HG03097 (cell line): ENCODE measurements around the gene DUSP18.
"Not testable (repeated sequence)": the region's sequence is repeated elsewhere in the genome, so short reads cannot be mapped to it uniquely, and the experiment has no call there.

ENCODE experiments used
- ATAC-seq: cut with Tn5 transposase; IDR thresholded peaks from one replicate; pipeline ENCODE4 v1.9.1; 2021; ENCODE audit not compliant: unreplicated experiment, low FRiP score

Gene DUSP18

DNA sequence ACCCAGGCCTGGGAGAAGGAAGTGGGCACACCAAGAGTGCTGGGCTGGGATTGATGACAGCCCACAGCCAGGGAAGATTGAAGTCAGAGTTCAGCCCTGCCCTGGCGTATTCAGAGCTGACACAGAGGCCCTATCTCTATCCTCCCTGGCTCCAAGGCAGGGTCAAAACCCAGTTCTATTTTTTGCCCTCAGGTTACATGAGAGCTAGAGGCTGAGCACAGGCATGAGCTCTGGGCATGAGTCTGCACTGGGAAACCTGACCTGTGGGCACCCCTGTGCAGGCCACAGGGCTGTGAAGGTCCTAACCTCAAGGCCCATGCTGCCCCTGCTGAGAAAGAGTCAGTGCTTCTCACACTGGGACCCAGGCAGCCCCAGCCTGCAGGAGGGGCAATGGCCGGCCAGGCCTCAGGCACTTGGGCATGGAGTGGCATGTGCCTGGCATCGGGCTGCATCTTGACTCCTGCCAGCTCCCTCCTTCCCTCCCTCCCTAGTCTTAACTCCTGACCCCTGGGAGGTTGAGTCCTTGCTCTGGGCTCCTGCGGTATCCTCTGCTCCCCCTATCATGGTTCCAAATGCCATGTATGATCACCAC, 26.7 kb downstream of the DUSP18 start:
- ATAC-seq = no peak

DNA sequence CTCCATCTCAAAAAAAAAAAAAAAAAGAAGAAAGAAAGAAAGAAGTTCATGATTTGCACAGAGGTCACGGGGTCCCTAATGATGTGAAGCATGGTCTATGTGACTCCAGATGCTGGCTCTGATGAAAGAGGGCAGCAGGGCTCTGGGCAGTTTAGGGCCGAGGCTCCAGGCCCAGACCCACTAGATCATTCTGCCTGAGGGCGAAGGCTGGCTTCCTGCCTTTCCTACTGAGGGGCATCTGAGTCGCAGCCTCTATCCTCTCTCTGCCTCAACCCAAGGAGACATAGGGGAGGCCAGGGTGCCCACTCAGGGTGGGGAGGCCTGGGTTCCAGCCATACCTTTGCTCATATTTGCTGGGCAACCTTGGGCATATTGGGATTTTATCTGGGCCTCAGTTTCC, 27.3 kb downstream of the DUSP18 start:
- ATAC-seq = no peak

DNA sequence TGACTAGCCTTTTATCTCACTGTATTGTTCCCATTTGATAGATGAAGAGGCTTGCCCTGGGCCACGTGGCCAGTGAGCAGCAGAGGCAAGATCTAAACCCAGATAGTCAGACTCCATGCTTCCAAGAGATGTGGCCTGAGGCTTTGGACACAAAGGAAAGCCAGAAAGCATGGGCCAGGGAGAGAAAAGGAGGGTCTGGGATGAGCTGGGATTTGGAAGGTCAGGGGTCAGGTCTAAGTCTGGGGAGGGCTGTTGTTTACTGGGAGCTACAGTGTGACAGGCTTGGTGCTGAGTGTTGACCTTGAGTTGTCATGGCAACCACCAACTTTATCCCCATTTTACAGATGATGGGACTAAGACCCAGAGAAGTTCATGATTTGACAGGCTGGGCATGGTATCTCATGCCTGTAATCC, 30.0 kb downstream of the DUSP18 start:
- no peak for ATAC-seq

DNA sequence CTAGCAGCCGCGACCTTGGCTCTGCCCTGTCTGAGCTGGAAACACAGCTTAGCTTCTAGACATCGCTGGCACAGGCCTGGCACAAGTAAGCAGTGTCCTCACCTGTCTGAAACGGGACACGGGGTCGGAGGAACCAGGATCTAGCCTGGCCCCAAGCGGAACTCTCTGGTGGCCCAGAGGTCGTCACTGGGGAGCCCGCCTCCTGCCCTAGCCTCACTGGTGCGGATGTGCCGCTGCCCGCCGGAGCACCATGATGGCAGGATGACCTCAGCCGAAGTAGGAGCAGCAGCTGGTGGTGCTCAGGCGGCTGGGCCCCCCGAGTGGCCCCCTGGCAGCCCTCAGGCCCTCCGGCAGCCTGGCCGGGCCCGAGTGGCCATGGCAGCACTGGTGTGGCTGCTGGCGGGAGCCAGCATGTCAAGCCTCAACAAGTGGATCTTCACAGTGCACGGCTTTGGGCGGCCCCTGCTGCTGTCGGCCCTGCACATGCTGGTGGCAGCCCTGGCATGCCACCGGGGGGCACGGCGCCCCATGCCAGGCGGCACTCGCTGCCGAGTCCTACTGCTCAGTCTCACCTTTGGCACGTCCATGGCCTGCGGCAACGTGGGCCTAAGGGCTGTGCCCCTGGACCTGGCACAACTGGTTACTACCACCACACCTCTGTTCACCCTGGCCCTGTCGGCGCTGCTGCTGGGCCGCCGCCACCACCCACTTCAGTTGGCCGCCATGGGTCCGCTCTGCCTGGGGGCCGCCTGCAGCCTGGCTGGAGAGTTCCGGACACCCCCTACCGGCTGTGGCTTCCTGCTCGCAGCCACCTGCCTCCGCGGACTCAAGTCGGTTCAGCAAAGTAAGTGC, 31.2 kb downstream of the DUSP18 start:
- ATAC-seq = no peak

DNA sequence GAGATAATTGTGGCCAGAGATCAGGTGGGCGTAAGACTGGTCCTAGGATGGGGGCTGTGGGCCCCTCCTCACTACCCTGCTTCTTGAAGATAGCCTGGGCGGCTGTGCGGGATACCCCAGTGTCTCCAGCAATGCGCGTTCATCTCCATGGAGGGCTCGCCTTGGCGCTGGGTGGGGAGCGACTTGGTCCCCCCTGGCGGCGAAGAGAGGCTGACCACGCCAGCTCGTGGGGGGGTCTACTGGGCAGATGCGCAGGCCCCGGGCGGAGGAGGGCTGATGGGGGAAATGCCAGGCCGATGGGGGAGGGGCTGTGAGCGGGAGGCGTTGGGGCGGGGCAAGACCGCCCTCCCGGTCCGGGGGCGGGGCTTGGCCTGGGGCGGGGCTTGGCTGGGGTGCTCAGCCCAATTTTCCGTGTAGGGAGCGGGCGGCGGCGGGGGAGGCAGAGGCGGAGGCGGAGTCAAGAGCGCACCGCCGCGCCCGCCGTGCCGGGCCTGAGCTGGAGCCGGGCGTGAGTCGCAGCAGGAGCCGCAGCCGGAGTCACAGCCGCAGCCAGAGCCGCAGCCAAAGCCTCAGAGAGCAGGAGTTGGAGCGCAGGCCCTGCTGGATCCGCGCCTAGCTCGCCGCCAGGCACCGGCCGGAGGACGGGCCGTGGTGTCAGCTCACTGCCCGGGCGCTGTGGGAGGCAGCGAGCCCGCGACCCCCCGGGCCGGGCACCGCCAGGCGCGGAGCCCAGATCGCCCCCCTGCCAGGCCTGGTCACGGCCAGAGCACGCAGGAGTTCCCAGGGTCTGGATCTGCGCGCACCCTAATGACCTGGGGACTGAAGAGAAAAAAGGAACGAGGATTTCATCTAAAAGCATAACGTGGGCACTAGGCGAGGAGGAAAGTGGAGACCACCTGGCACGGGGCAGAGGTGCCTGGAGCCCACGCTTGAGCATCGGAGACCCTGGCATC, 32.1 kb downstream of the DUSP18 start, which contains the start of gene SLC35E4:
SLC35E4 (plus strand) TSS at position 509 of the 953 bp plus-strand sequence. CDS start 670 bp downstream, outside the sequence.
- peak; percentile 59 for ATAC-seq

DNA sequence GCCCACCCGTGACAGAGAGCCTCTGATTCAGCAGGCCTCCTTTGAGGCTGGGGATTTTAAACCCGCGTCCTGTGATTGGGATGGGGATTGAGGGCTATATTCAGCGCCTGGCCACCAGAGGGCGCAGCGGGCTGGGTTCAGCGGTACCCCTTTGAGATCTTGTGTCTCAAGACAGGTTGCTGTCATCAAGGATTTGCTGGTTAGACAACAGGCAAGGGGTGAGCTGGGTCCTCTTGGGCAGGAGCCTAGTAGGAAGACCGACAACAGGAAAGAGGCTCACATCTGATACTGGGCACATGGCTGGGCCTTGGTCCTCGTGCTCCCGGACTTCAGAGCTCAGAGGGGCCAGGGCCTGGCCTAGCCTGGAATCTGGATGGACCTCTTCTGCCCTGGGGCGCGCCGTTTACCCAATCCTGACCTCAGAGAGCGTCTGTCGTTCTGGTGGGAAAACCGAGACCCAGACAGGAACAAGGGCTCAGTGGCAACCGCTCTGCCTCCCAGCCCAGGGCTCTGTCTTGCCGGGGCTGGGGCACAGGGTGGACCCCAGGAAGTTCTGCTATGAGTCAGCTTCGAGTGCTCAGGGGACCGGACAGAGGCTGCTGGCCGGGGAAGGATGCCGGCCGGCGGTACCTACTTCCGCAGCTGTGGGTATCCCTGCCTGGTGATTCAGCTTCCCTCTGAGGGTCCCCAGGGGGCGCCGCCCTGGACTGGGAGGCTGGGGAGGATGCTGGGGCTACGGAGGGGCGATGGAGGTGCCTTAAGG, 33.0 kb downstream of the DUSP18 start:
- ATAC-seq = peak; percentile 57

DNA sequence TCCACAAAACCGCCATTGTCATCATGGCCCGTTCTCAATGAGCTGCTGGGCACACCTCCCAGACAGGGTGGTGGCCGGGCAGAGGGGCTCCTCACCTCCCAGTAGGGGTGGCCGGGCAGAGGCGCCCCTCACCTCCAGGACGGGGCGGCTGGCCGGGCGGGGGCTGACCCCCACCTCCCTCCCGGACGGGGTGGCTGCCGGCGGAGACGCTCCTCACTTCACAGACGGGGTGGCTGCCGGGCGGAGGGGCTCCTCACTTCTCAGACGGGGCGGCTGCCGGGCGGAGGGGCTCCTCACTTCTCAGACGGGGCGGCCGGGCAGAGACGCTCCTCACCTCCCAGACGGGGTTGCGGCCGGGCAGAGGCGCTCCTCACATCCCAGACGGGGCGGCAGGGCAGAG, 36.2 kb downstream of the DUSP18 start:
- not testable (repeated sequence) for ATAC-seq

DNA sequence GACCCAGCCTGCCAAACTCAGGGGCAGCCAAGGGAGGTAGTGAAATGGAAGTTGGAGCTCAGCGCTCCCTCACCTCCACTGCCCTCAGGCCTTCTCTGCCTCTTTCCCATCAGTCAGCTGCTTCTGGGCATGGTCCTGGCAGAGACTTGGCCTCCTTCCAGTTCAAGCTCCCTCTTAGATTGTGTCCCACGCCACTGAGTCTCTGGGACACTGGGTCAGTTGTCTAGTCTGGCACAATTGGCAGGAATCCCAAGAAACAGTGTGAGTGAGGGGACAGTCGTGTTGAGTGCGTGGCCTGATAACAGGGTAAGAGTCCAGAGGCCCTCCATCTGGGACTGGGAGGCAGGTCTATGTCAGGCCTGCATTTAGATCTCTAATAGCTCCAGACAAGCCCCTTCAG, 39.2 kb downstream of the DUSP18 start:
- no peak for ATAC-seq

DNA sequence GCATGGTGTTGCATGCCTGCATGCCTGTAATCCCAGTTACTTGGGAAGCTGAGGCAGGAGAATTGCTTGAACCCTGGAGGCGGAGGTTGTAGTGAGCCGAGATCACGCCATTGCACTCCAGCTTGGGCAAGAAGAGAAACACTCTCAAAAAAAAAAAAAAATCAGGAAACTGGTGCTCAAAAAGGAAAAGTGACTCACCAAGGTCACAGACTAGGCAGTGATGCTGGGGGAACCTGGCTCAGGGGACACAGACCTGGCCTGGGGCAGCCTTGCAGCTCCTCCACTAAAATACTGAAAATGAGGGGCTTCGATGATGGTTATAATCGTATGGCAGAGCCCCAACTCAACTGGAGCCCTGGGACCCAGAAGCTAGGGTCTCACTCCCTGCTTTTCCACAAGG, 40.2 kb downstream of the DUSP18 start:
- no peak for ATAC-seq

DNA sequence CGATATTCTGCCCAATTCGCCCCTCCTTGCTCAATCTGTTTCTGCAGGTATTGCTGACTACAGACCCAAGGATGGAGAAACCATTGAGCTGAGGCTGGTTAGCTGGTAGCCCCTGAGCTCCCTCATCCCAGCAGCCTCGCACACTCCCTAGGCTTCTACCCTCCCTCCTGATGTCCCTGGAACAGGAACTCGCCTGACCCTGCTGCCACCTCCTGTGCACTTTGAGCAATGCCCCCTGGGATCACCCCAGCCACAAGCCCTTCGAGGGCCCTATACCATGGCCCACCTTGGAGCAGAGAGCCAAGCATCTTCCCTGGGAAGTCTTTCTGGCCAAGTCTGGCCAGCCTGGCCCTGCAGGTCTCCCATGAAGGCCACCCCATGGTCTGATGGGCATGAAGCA, 41.3 kb downstream of the DUSP18 start:
- ATAC-seq = no peak

DNA sequence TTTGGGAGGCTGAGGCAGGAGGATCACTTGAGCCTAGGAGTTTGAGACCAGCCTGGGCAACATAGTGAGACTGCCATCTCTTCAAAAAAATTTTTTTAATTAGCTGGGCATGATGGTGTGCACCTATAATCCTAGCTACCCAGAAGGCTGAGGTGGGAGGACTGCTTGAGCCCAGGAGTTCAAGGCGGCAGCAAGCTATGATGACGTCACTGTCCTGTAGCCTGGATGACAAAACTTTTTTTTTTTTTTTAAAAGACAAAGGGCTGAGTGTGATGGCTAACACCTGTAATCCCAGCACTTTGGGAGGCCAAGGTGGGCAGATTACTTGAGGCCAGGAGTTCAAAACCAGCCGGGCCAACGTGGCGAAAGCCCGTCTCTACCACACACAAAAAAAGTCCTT, 47.8 kb downstream of the DUSP18 start:
- not testable (repeated sequence) for ATAC-seq

DNA sequence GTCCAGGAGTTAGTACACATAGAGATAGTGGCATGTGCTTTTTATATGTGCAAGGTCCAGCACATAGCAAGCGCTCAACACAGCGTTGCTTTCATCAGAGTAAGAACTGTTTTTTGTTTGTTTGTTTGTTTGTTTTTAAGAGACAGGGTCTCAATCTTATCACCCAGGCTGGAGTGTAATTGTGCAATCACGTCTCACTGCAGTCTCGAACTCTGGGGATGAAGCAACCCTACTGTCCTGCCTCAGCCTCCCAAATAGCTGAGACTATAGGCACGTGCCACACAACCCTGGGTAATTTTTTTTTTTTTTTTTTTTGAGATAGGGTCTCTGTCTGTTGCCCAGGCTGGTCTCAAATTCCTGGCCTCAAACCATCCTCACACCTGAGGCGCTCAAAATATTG, 49.9 kb downstream of the DUSP18 start:
- ATAC-seq = no peak

DNA sequence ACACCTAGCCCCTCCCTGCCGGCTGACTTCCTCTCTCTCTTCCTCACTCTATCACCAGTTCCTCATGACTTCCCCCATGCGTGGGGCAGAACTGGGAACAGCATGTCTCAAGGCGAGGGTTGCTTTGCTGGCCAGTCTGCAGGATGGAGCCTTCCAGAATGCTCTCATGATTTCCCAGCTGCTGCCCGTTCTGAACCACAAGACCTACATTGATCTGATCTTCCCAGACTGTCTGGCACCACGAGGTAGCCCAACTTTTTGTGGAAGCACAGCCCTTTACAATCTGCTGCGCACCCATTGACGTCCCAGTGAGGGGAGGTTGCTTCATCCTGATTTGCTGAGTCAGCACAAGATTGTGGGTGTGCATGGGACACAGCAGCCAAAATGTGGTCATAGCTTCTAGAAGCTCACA, 52.1 kb downstream of the DUSP18 start:
- ATAC-seq = no peak

DNA sequence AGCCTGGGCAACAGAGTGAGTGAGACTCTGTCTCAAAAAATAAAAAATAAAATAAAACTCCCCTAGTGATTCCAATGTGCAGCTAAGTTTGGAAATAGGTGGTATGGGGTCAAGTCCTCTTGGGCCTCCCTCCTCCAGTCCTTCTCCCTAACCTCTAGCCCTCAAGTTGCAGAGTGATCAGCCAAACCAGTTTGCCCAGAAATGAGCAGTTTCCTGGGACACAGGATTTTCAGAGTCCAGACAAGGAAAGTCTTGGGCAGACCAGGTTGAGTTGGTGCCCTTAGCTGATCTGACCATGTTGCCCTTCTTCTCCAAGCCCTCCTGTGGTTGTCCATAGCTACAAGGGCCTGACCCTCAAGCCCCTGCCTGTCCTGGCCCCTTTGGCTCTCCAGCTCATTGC, 52.8 kb downstream of the DUSP18 start:
- ATAC-seq = no peak

DNA sequence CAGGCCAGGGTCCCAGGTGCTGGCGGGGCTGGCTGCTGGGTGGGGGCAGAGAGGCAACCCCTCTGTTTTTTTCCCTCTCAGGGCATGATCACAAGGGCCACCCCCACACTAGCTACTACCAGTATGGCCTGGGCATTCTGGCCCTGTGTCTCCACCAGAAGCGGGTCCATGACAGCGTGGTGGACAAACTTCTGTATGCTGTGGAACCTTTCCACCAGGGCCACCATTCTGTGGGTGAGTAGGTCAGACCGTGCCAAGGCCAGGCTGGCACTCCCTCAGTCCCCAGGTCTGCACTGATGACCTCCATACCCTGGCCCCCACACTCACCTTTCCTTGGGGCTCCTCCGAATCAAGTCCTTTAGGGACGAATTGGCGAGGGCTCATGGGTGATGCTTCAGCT, 53.4 kb downstream of the DUSP18 start:
- no peak for ATAC-seq

DNA sequence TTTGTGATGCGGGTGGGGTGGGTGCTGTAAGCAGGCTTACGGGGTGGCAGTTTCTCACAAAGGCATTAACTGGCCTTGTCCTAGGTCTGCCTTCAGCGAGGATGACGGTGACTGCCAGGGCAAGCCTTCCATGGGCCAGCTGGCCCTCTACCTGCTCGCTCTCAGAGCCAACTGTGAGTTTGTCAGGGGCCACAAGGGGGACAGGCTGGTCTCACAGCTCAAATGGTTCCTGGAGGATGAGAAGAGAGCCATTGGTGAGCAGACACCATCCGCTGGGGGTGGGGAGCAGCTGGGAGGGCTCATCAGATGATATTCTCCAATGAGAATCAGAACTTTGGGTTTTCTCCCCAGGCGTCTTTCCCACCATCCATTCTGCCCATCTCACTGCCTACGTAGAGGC, 54.9 kb downstream of the DUSP18 start:
- ATAC-seq = no peak
